ENCODE data around the gene MAP4K4. TPM values are rescaled to one million over a fixed set of nuclear protein-coding genes. Genes with fewer than 3 reads are reported as not detected.

The MAP4K4 gene
- total and polyA plus RNA-seq, 7 experiments from 2014 or later: 13.6 to 138 (median 121) TPM

- ChIA-PET CTCF (interaction anchor here (0.6 to 2.7 kb wide), 8 partner anchors 9 to 310 kb away, joined by 3 to 12 read pairs (median 4); no protein-coding TSS in a partner anchor), POLR2A (interaction anchor here (0.7 to 1.8 kb wide), 6 partner anchors 8 to 255 kb away, joined by 3 to 20 read pairs (median 6); partner anchors contain the start of gene MAP4K4)
- DNase-seq (no peak), ATAC-seq (no peak)
- H3K9me3 Mint-ChIP-seq: no peaks in the 10 kb centered on the region
- peak overlapping the region in 9 of 10 donors; percentile 57 to 85 (median 78) for H3K4me3 Mint-ChIP-seq
- no peaks in the 10 kb centered on the region for H3K27me3 Mint-ChIP-seq
- intact Hi-C loops (cut with micrococcal nuclease): loop anchor here in 1 of 2 donors (5.0 kb wide), 1 partner anchor 77 kb away; no protein-coding TSS in a partner anchor
- Histone ChIP-seq H3K27me3 (ENCODE audit: control insufficient read depth in 2 of 2, insufficient read depth in 2 of 2, low read length in 2 of 2) (no peaks in the 10 kb centered on the region), H3K27ac (ENCODE audit: low read depth, low read length) (peak overlapping the region; percentile 54), H3K36me3 (ENCODE audit: control insufficient read depth in 2 of 3, insufficient read depth in 3 of 3, low read length in 3 of 3) (peaks cover 0 to 3% (median 0%) of the 10 kb centered on the region in 3 experiments), H3K9me3 (ENCODE audit: control insufficient read depth in 2 of 3, low read length in 3 of 3) (no peaks in the 10 kb centered on the region), H3K4me3 (ENCODE audit: low read length) (no peak overlapping the region), H3K4me1 (ENCODE audit: control insufficient read depth in 2 of 2, insufficient read depth in 2 of 2, low read length in 2 of 2) (peaks cover 37 to 78% of the 10 kb centered on the region in 2 donors)
- peak overlapping the region; percentile 54 to 97 (median 88) for H3K27ac Mint-ChIP-seq
- H3K36me3 Mint-ChIP-seq: peaks cover 0 to 12% (median 3%) of the 10 kb centered on the region in 5 donors
- peaks cover 66 to 92% (median 86%) of the 10 kb centered on the region in 7 donors for H3K4me1 Mint-ChIP-seq
Observed at GRCh38 chr2:101728865-101729264, 31.4 kb downstream of the MAP4K4 start.

- intact Hi-C loops (cut with micrococcal nuclease): loop anchor here (2.0 to 5.0 kb wide), 3 partner anchors 13 to 77 kb away; partner anchors contain the start of gene MAP4K4 (in 2 of the 2)
- peak overlapping the region; percentile 54 for H3K27ac ChIP-seq (ENCODE audit: low read depth, low read length)
- H3K9me3 Mint-ChIP-seq: no peaks in the 10 kb centered on the region
- H3K27me3 Mint-ChIP-seq: no peaks in the 10 kb centered on the region
- ChIA-PET CTCF (interaction anchor here (0.6 to 2.7 kb wide), 9 partner anchors 10 to 380 kb away, joined by 3 to 12 read pairs (median 3); no protein-coding TSS in a partner anchor), POLR2A (interaction anchor here (0.7 to 2.1 kb wide), 7 partner anchors 9 to 312 kb away, joined by 3 to 20 read pairs (median 7); partner anchors contain the start of gene MAP4K4)
- peaks cover 0 to 3% (median 0%) of the 10 kb centered on the region in 3 experiments for H3K36me3 ChIP-seq (ENCODE audit: control insufficient read depth in 2 of 3, insufficient read depth in 3 of 3, low read length in 3 of 3)
- no peaks in the 10 kb centered on the region for H3K27me3 ChIP-seq (ENCODE audit: control insufficient read depth in 2 of 2, insufficient read depth in 2 of 2, low read length in 2 of 2)
- peak overlapping the region; percentile 81 to 97 (median 90) for H3K27ac Mint-ChIP-seq
- H3K4me1 ChIP-seq (ENCODE audit: control insufficient read depth in 2 of 2, insufficient read depth in 2 of 2, low read length in 2 of 2): peaks cover 41 to 76% of the 10 kb centered on the region in 2 donors
- peak overlapping the region; percentile 60 to 84 (median 79) for H3K4me3 Mint-ChIP-seq
- peak in 6 of 9 donors; percentile 28 to 57 (median 42) for DNase-seq
- H3K4me1 Mint-ChIP-seq: peaks cover 64 to 92% (median 85%) of the 10 kb centered on the region in 7 donors
- peaks cover 0 to 7% (median 3%) of the 10 kb centered on the region in 5 donors for H3K36me3 Mint-ChIP-seq
- no peak overlapping the region for H3K4me3 ChIP-seq (ENCODE audit: low read length)
- ATAC-seq: peak; percentile 73
- no peaks in the 10 kb centered on the region for H3K9me3 ChIP-seq (ENCODE audit: control insufficient read depth in 2 of 3, low read length in 3 of 3)
Observed at GRCh38 chr2:101729521-101730190, 32.1 kb downstream of the MAP4K4 start.

GRCh38 chr2:101731221-101732054 lies 33.9 kb downstream of the MAP4K4 start:
- H3K27ac Mint-ChIP-seq: peak overlapping the region in 1 of 9 donors; percentile 90
- H3K4me1 Mint-ChIP-seq: peaks cover 70 to 92% (median 85%) of the 10 kb centered on the region in 7 donors
- Histone ChIP-seq H3K9me3 (ENCODE audit: control insufficient read depth in 2 of 3, low read length in 3 of 3) (no peaks in the 10 kb centered on the region), H3K27ac (ENCODE audit: low read depth, low read length) (no peak overlapping the region), H3K4me1 (ENCODE audit: control insufficient read depth in 2 of 2, insufficient read depth in 2 of 2, low read length in 2 of 2) (peaks cover 41 to 75% of the 10 kb centered on the region in 2 donors), H3K4me3 (ENCODE audit: low read length) (no peak overlapping the region), H3K27me3 (ENCODE audit: control insufficient read depth in 2 of 2, insufficient read depth in 2 of 2, low read length in 2 of 2) (no peaks in the 10 kb centered on the region), H3K36me3 (ENCODE audit: control insufficient read depth in 2 of 3, insufficient read depth in 3 of 3, low read length in 3 of 3) (peaks cover 0 to 3% (median 0%) of the 10 kb centered on the region in 3 experiments)
- no peak for DNase-seq
- ChIA-PET POLR2A (interaction anchor here (0.7 to 2.1 kb wide), 3 partner anchors 23 to 314 kb away, joined by 6 to 7 read pairs (median 6); no protein-coding TSS in a partner anchor), CTCF (interaction anchor here (0.6 to 1.1 kb wide), 2 partner anchors 11 kb away, joined by 3 to 4 read pairs; no protein-coding TSS in a partner anchor)
- ATAC-seq: no peak
- H3K4me3 Mint-ChIP-seq: peak overlapping the region in 1 of 10 donors; percentile 65
- no peaks in the 10 kb centered on the region for H3K27me3 Mint-ChIP-seq
- no peaks in the 10 kb centered on the region for H3K9me3 Mint-ChIP-seq
- H3K36me3 Mint-ChIP-seq: peaks cover 0 to 4% (median 0%) of the 10 kb centered on the region in 5 donors
- intact Hi-C loops (cut with micrococcal nuclease): loop anchor here (2.0 to 5.0 kb wide), 2 partner anchors 15 to 34 kb away; partner anchors contain the start of gene MAP4K4 (in 2 of the 2)

GRCh38 chr2:101732199-101732598 lies 34.7 kb downstream of the MAP4K4 start:
- H3K27ac Mint-ChIP-seq: peak overlapping the region in 7 of 9 donors; percentile 4 to 90 (median 44)
- no peaks in the 10 kb centered on the region for H3K9me3 Mint-ChIP-seq
- H3K4me3 ChIP-seq (ENCODE audit: low read length): no peak overlapping the region
- no peaks in the 10 kb centered on the region for H3K27me3 ChIP-seq (ENCODE audit: control insufficient read depth in 2 of 2, insufficient read depth in 2 of 2, low read length in 2 of 2)
- POLR2A ChIA-PET: interaction anchor here (1.5 to 1.6 kb wide), 2 partner anchors 28 to 32 kb away, joined by 6 read pairs; no protein-coding TSS in a partner anchor
- H3K36me3 Mint-ChIP-seq: peaks cover 0 to 4% (median 0%) of the 10 kb centered on the region in 5 donors
- H3K4me3 Mint-ChIP-seq: peak overlapping the region in 4 of 10 donors; percentile 23 to 69 (median 54)
- intact Hi-C loops (cut with micrococcal nuclease): loop anchor here (5.0 kb wide), 1 partner anchor 35 kb away; the partner anchor contains the start of gene MAP4K4 (in 2 of the 2)
- CTCF ChIA-PET: interaction anchor here (0.9 kb wide), 1 partner anchor 303 kb away, joined by 3 read pairs; no protein-coding TSS in a partner anchor
- no peak for DNase-seq
- H3K27me3 Mint-ChIP-seq: no peaks in the 10 kb centered on the region
- H3K4me1 Mint-ChIP-seq: peaks cover 71 to 92% (median 87%) of the 10 kb centered on the region in 7 donors
- H3K36me3 ChIP-seq (ENCODE audit: control insufficient read depth in 2 of 3, insufficient read depth in 3 of 3, low read length in 3 of 3): peaks cover 0 to 3% (median 0%) of the 10 kb centered on the region in 3 experiments
- H3K9me3 ChIP-seq (ENCODE audit: control insufficient read depth in 2 of 3, low read length in 3 of 3): no peaks in the 10 kb centered on the region
- ATAC-seq: no peak
- H3K4me1 ChIP-seq (ENCODE audit: control insufficient read depth in 2 of 2, insufficient read depth in 2 of 2, low read length in 2 of 2): peaks cover 42 to 81% of the 10 kb centered on the region in 2 donors
- H3K27ac ChIP-seq (ENCODE audit: low read depth, low read length): no peak overlapping the region

GRCh38 chr2:101732773-101733256 lies 35.3 kb downstream of the MAP4K4 start:
- ATAC-seq (no peak), DNase-seq (no peak)
- Histone ChIP-seq H3K4me1 (ENCODE audit: control insufficient read depth in 2 of 2, insufficient read depth in 2 of 2, low read length in 2 of 2) (peaks cover 43 to 80% of the 10 kb centered on the region in 2 donors), H3K4me3 (ENCODE audit: low read length) (no peak overlapping the region), H3K36me3 (ENCODE audit: control insufficient read depth in 2 of 3, insufficient read depth in 3 of 3, low read length in 3 of 3) (peaks cover 0 to 3% (median 0%) of the 10 kb centered on the region in 3 experiments), H3K27ac (ENCODE audit: low read depth, low read length) (no peak overlapping the region), H3K9me3 (ENCODE audit: control insufficient read depth in 2 of 3, low read length in 3 of 3) (no peaks in the 10 kb centered on the region), H3K27me3 (ENCODE audit: control insufficient read depth in 2 of 2, insufficient read depth in 2 of 2, low read length in 2 of 2) (no peaks in the 10 kb centered on the region)
- intact Hi-C loops (cut with micrococcal nuclease): loop anchor here (5.0 kb wide), 1 partner anchor 36 kb away; the partner anchor contains the start of gene MAP4K4 (in 2 of the 2)
- Mint-ChIP-seq H3K27ac (peak overlapping the region in 8 of 9 donors; percentile 4 to 90 (median 60)), H3K9me3 (no peaks in the 10 kb centered on the region), H3K4me3 (peak overlapping the region in 8 of 10 donors; percentile 5 to 70 (median 38)), H3K4me1 (peaks cover 71 to 92% (median 87%) of the 10 kb centered on the region in 7 donors), H3K36me3 (peaks cover 0 to 4% (median 0%) of the 10 kb centered on the region in 5 donors), H3K27me3 (no peaks in the 10 kb centered on the region)
- POLR2A ChIA-PET: interaction anchor here (0.6 to 1.6 kb wide), 3 partner anchors 13 to 33 kb away, joined by 3 to 6 read pairs (median 6); no protein-coding TSS in a partner anchor
- CTCF ChIA-PET: interaction anchor here (0.9 to 1.2 kb wide), 3 partner anchors 13 to 304 kb away, joined by 3 read pairs; no protein-coding TSS in a partner anchor
